A549 (cell line): ENCODE data around the gene ABCC1. TPM values are rescaled to one million over a fixed set of nuclear protein-coding genes. Genes with fewer than 3 reads are reported as not detected.

Source experiments
- BHLHE40 ChIP-seq: IDR thresholded peaks from 2 replicates; pipeline ENCODE4 v1.6.1; 2012; ENCODE audit warnings: low read depth, low read length, inconsistent platforms
- CBX8 ChIP-seq: fragments of 200-600 bp; sonication (generic); IDR thresholded peaks from 2 replicates; pipeline ENCODE4 v1.6.1; 2016
- CHD4 ChIP-seq: fragments of 200-600 bp; sonication (generic); IDR thresholded peaks from 2 replicates; pipeline ENCODE4 v1.6.1; 2016; ENCODE audit warnings: antibody characterized with exemption, mild to moderate bottlenecking, borderline replicate concordance
- ESRRA ChIP-seq: fragments of 150-350 bp; IDR thresholded peaks from 2 replicates; pipeline ENCODE4 v1.6.1; 2014; ENCODE audit warnings: mild to moderate bottlenecking, low read length, borderline replicate concordance
- FOSB ChIP-seq: fragments of 250-450 bp; sonication (Bioruptor Pico); IDR thresholded peaks from 2 replicates; pipeline ENCODE4 v1.5.0; 2020; ENCODE audit warnings: mild to moderate bottlenecking, moderate library complexity
- HOXA7 ChIP-seq: fragments of 250-450 bp; sonication (Bioruptor Pico); IDR thresholded peaks from 2 replicates; pipeline ENCODE4 v1.5.0; 2020; ENCODE audit warnings: mild to moderate bottlenecking, moderate library complexity
- HOXB13 ChIP-seq: fragments of 250-450 bp; sonication (Bioruptor Pico); IDR thresholded peaks from 2 replicates; pipeline ENCODE4 v1.5.0; 2020; ENCODE audit warnings: low read depth, mild to moderate bottlenecking, moderate library complexity
- HOXB5 ChIP-seq: fragments of 250-450 bp; sonication (Bioruptor Pico); IDR thresholded peaks from 2 replicates; pipeline ENCODE4 v1.5.0; 2020; ENCODE audit warnings: mild to moderate bottlenecking, moderate library complexity
- JUN ChIP-seq, 2 experiments: fragments of >200 bp; sonication (Bioruptor Twin); formaldehyde crosslinking; IDR thresholded peaks; 2 replicates in 1 of 2; 3 replicates in 1 of 2; pipeline ENCODE4 v1.6.1; 2016 to 2017
- JUNB ChIP-seq: fragments of >200 bp; sonication (Bioruptor Twin); formaldehyde crosslinking; IDR thresholded peaks from 2 replicates; pipeline ENCODE4 v1.6.1; 2016
- KDM1A ChIP-seq: fragments of 200-600 bp; sonication (generic); IDR thresholded peaks from 2 replicates; pipeline ENCODE4 v1.6.1; 2016; ENCODE audit warnings: low read depth, mild to moderate bottlenecking
- MYC ChIP-seq: IDR thresholded peaks from 2 replicates; pipeline ENCODE4 v1.6.1; 2012; ENCODE audit warnings: mild to moderate bottlenecking, inconsistent platforms, low read length, improper control_type of control experiment, borderline replicate concordance
- NPAS2 ChIP-seq: fragments of 250-450 bp; sonication (Bioruptor Pico); IDR thresholded peaks from 2 replicates; pipeline ENCODE4 v1.8.0; 2022; ENCODE audit warnings: mild to moderate bottlenecking, moderate library complexity, borderline replicate concordance
- NR3C1 ChIP-seq: fragments of >200 bp; sonication (Bioruptor Twin); formaldehyde crosslinking; IDR thresholded peaks from 3 replicates; pipeline ENCODE4 v1.6.1; 2017
- PHF8 ChIP-seq: fragments of 200-600 bp; sonication (generic); IDR thresholded peaks from 2 replicates; pipeline ENCODE4 v1.6.1; 2016; ENCODE audit warnings: low read depth, mild to moderate bottlenecking, antibody characterized with exemption, moderate library complexity, borderline replicate concordance
- POLR2AphosphoS2 ChIP-seq: conservative IDR thresholded peaks from 2 replicates; pipeline ENCODE4 v1.6.1; 2012; ENCODE audit warnings: low read length, improper control_type of control experiment, inconsistent platforms
- RAD21 ChIP-seq, 2 experiments: fragments of >200 bp in 1 of 2; sonication (Bioruptor Twin) in 1 of 2; formaldehyde crosslinking in 1 of 2; IDR thresholded peaks in 1 of 2; conservative IDR thresholded peaks in 1 of 2; 2 replicates in 1 of 2; 3 replicates in 1 of 2; pipeline ENCODE4 v1.6.1; 2012 to 2018; ENCODE audit warnings: inconsistent platforms in 1 of 2
- RARB ChIP-seq: fragments of 250-450 bp; sonication (Bioruptor Pico); IDR thresholded peaks from 2 replicates; pipeline ENCODE4 v1.8.0; 2021; ENCODE audit warnings: mild to moderate bottlenecking, moderate library complexity
- RFX5 ChIP-seq: fragments of 450-650 bp; IDR thresholded peaks from 2 replicates; pipeline ENCODE4 v1.7.1; 2014; ENCODE audit warnings: antibody characterized with exemption, mild to moderate bottlenecking, moderate library complexity
- ZFP36 ChIP-seq: fragments of 450-650 bp; IDR thresholded peaks from 2 replicates; pipeline ENCODE4 v1.6.1; 2014; ENCODE audit warnings: borderline replicate concordance; ENCODE audit not compliant: partially characterized antibody
- ZSCAN20 ChIP-seq: fragments of 250-450 bp; sonication (Bioruptor Pico); IDR thresholded peaks from 2 replicates; pipeline ENCODE4 v1.8.0; 2022; ENCODE audit warnings: mild to moderate bottlenecking, moderate library complexity
- polyA plus RNA-seq, 4 experiments: library from polyadenylated mRNA; depleted of rRNA in 3 of 4; stranded (reverse); fragments of >200 nt; fragmentation: RNase III in 1 of 4; extraction: RNeasy Plus Mini Kit Qiagen cat#74134 plus additional on column Dnase treatment in 1 of 4; gene quantifications; 2 replicates in 3 of 4; 3 replicates in 1 of 4; pipeline ENCODE4 v1.2.3, GENCODE V29; 2011 to 2017
- TF ChIP-seq, protein P1 (sequence below): fragments of >200 bp; sonication (Bioruptor Twin); formaldehyde crosslinking; IDR thresholded peaks from 3 replicates; pipeline ENCODE4 v1.5.1; 2016
- TF ChIP-seq, protein P2 (sequence below): fragments of 250-450 bp; sonication (Bioruptor Pico); IDR thresholded peaks from 2 replicates; pipeline ENCODE4 v1.5.0; 2020; ENCODE audit warnings: low read depth, mild to moderate bottlenecking, moderate library complexity
- TF ChIP-seq, protein P3 (sequence below): fragments of >200 bp; sonication (Bioruptor Twin); formaldehyde crosslinking; IDR thresholded peaks from 3 replicates; pipeline ENCODE4 v1.6.1; 2016
- TF ChIP-seq, protein P4 (sequence below): fragments of 250-450 bp; sonication (Bioruptor Pico); IDR thresholded peaks from 2 replicates; pipeline ENCODE4 v1.5.0; 2021; ENCODE audit warnings: mild to moderate bottlenecking, moderate library complexity, borderline replicate concordance
- TF ChIP-seq, protein P5 (sequence below): IDR thresholded peaks from 2 replicates; pipeline ENCODE4 v1.6.1; 2012; ENCODE audit warnings: low read depth, borderline replicate concordance
- TF ChIP-seq, protein P6 (sequence below): IDR thresholded peaks from 2 replicates; pipeline ENCODE4 v1.6.1; 2012

Gene ABCC1
- polyA plus RNA-seq, 2 of the 4 experiments (the other 2 are of a cell fraction), result 56.5 to 93.8 TPM

DNA sequence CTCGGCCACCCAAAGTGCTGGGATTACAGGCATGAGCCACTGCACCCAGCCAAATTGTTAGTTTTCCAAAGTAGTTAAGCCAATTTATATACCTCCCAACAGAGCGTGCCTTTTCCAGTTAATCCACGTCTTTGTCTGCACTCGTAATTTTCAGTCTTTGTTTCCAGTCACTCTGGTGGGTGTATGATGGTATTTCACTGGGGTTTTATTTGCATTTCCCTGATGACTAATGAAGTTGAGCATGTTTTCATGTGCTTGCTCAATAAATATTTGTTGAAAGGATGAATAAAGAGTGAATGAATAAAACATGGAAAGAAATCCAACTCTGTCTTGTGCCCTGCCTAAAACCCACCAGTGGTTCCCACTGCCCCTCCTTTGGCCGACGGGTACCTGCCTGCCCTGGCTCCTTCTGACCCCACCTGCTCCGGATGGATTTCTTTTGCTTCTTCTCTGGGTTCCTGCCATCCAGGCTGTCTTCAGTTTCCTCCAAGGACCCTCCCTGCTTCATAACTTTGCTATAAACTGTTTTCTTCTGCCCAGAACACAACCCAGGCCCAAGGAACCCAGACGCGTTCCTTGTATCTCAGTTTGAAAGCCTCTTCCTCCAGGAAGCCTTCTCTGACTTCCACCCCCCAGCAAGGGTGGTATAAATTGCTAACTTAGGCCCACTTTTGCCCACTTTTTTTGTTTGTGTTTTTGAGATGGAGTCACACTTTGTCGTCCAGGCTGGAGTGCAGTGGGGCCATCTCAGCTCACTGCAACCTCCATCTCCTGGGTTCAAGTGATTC, 3.0 kb upstream of the ABCC1 start (continued):
- peak; percentile 31 to 64; a peak in 4 of 5 replicates for TF ChIP-seq RAD21 (conservative IDR thresholded peaks at IDR 0.05 in 1 of 2, IDR thresholded peaks at IDR 0.05 in 1 of 2)
- TF ChIP-seq JUNB, result peak; percentile 98
- TF ChIP-seq, protein P1, sequence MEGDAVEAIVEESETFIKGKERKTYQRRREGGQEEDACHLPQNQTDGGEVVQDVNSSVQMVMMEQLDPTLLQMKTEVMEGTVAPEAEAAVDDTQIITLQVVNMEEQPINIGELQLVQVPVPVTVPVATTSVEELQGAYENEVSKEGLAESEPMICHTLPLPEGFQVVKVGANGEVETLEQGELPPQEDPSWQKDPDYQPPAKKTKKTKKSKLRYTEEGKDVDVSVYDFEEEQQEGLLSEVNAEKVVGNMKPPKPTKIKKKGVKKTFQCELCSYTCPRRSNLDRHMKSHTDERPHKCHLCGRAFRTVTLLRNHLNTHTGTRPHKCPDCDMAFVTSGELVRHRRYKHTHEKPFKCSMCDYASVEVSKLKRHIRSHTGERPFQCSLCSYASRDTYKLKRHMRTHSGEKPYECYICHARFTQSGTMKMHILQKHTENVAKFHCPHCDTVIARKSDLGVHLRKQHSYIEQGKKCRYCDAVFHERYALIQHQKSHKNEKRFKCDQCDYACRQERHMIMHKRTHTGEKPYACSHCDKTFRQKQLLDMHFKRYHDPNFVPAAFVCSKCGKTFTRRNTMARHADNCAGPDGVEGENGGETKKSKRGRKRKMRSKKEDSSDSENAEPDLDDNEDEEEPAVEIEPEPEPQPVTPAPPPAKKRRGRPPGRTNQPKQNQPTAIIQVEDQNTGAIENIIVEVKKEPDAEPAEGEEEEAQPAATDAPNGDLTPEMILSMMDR, result no peak
- no peak for TF ChIP-seq ZSCAN20 (CRISPR knock-in tag)
- TF ChIP-seq, protein P2, sequence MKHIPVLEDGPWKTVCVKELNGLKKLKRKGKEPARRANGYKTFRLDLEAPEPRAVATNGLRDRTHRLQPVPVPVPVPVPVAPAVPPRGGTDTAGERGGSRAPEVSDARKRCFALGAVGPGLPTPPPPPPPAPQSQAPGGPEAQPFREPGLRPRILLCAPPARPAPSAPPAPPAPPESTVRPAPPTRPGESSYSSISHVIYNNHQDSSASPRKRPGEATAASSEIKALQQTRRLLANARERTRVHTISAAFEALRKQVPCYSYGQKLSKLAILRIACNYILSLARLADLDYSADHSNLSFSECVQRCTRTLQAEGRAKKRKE (CRISPR knock-in tag), result no peak
- no peak for TF ChIP-seq PHF8
- 0 out of 2 replicates have a peak, but pooled peaks have one; percentile 12 for TF ChIP-seq CHD4
- TF ChIP-seq NPAS2 (CRISPR knock-in tag), result no peak
- 0 out of 2 replicates have a peak, but pooled peaks have one; percentile 56 for TF ChIP-seq KDM1A
- TF ChIP-seq HOXA7 (CRISPR knock-in tag), result no peak
- TF ChIP-seq, protein P3, sequence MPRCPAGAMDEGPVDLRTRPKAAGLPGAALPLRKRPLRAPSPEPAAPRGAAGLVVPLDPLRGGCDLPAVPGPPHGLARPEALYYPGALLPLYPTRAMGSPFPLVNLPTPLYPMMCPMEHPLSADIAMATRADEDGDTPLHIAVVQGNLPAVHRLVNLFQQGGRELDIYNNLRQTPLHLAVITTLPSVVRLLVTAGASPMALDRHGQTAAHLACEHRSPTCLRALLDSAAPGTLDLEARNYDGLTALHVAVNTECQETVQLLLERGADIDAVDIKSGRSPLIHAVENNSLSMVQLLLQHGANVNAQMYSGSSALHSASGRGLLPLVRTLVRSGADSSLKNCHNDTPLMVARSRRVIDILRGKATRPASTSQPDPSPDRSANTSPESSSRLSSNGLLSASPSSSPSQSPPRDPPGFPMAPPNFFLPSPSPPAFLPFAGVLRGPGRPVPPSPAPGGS, result peak; percentile 83; the same call in 2 of the 3 replicates
- TF ChIP-seq RFX5, result no peak
- TF ChIP-seq BHLHE40, result no peak; the same call in 1 of the 2 replicates
- no peak for TF ChIP-seq ESRRA
- no peak for TF ChIP-seq POLR2AphosphoS2
- peak; percentile 87 to 96 for TF ChIP-seq JUN (IDR thresholded peaks at IDR 0.05)
- TF ChIP-seq CBX8, result no peak
- TF ChIP-seq FOSB (CRISPR knock-in tag), result no peak
- TF ChIP-seq HOXB5 (CRISPR knock-in tag), result peak; percentile 76; the same call in 1 of the 2 replicates
- TF ChIP-seq HOXB13 (CRISPR knock-in tag), result no peak
- TF ChIP-seq, protein P4, sequence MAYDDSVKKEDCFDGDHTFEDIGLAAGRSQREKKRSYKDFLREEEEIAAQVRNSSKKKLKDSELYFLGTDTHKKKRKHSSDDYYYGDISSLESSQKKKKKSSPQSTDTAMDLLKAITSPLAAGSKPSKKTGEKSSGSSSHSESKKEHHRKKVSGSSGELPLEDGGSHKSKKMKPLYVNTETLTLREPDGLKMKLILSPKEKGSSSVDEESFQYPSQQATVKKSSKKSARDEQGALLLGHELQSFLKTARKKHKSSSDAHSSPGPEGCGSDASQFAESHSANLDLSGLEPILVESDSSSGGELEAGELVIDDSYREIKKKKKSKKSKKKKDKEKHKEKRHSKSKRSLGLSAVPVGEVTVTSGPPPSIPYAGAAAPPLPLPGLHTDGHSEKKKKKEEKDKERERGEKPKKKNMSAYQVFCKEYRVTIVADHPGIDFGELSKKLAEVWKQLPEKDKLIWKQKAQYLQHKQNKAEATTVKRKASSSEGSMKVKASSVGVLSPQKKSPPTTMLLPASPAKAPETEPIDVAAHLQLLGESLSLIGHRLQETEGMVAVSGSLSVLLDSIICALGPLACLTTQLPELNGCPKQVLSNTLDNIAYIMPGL (CRISPR knock-in tag), result no peak
- no peak for TF ChIP-seq RARB (CRISPR knock-in tag)
- TF ChIP-seq NR3C1, result no peak
- TF ChIP-seq ZFP36, result peak; percentile 98
- TF ChIP-seq, protein P5, sequence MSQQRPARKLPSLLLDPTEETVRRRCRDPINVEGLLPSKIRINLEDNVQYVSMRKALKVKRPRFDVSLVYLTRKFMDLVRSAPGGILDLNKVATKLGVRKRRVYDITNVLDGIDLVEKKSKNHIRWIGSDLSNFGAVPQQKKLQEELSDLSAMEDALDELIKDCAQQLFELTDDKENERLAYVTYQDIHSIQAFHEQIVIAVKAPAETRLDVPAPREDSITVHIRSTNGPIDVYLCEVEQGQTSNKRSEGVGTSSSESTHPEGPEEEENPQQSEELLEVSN, result no peak
- no peak for TF ChIP-seq MYC
- TF ChIP-seq, protein P6, sequence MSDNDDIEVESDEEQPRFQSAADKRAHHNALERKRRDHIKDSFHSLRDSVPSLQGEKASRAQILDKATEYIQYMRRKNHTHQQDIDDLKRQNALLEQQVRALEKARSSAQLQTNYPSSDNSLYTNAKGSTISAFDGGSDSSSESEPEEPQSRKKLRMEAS, result peak; percentile 83
